Neural cell (in vitro differentiated cells): ENCODE data around the gene CCT3.
"Not testable (repeated sequence)": the region's sequence is repeated elsewhere in the genome, so short reads cannot be mapped to it uniquely, and the experiment has no call there.

Source experiments
- CTCF ChIP-seq: fragments of 450-650 bp; IDR thresholded peaks from 2 replicates; pipeline ENCODE4 v1.5.1; 2014; ENCODE audit warnings: antibody characterized with exemption, mild to moderate bottlenecking, moderate library complexity; ENCODE audit not compliant: poor library complexity, severe bottlenecking
- EP300 ChIP-seq: fragments of 450-650 bp; conservative IDR thresholded peaks from 2 replicates; pipeline ENCODE4 v1.6.1; 2014; ENCODE audit warnings: antibody characterized with exemption, mild to moderate bottlenecking, moderate library complexity; ENCODE audit not compliant: poor library complexity, severe bottlenecking
- EZH2 ChIP-seq: fragments of 200-600, 300-800 bp; shearing (Covaris generic), sonication (generic); IDR thresholded peaks from 2 replicates; pipeline ENCODE4 v1.6.1; 2014; ENCODE audit warnings: antibody characterized with exemption, low read length, borderline replicate concordance, mild to moderate bottlenecking; ENCODE audit not compliant: insufficient read depth, poor library complexity, severe bottlenecking
- MXI1 ChIP-seq: fragments of 450-650 bp; conservative IDR thresholded peaks from 2 replicates; pipeline ENCODE4 v1.6.1; 2014; ENCODE audit warnings: antibody characterized with exemption, mild to moderate bottlenecking; ENCODE audit not compliant: poor library complexity, severe bottlenecking
- RAD21 ChIP-seq: fragments of 450-650 bp; conservative IDR thresholded peaks from 2 replicates; pipeline ENCODE4 v1.6.1; 2014; ENCODE audit warnings: antibody characterized with exemption, mild to moderate bottlenecking, moderate library complexity
- TAF1 ChIP-seq: IDR thresholded peaks from 2 replicates; pipeline ENCODE4 v1.6.1; 2012; ENCODE audit warnings: low read depth
- TF ChIP-seq, protein P1 (sequence below): IDR thresholded peaks from 2 replicates; pipeline ENCODE4 v1.6.1; 2012; ENCODE audit warnings: borderline replicate concordance

DNA sequence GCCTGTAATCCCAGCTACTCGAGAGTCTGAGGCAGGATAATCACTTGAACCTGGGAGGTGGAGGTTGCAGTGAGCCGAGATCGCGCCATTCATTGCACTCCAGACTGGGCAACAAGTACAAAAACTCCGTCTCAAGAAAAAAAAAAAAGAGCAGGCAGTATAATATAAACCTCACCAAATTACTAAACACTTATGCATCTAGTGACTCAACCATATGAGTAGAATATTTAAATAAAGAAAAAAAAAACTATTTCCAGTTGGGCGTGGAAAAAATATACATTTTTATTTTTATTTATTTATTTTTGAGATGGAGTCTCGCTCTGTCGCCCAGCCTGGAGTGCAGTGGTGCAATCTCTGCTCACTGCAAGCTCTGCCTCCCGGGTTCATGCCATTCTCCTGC is 14.9 kb downstream of the CCT3 start:
- TF ChIP-seq CTCF, RAD21, EP300, TAF1, EZH2, MXI1: not testable (repeated sequence)
- TF ChIP-seq, protein P1, sequence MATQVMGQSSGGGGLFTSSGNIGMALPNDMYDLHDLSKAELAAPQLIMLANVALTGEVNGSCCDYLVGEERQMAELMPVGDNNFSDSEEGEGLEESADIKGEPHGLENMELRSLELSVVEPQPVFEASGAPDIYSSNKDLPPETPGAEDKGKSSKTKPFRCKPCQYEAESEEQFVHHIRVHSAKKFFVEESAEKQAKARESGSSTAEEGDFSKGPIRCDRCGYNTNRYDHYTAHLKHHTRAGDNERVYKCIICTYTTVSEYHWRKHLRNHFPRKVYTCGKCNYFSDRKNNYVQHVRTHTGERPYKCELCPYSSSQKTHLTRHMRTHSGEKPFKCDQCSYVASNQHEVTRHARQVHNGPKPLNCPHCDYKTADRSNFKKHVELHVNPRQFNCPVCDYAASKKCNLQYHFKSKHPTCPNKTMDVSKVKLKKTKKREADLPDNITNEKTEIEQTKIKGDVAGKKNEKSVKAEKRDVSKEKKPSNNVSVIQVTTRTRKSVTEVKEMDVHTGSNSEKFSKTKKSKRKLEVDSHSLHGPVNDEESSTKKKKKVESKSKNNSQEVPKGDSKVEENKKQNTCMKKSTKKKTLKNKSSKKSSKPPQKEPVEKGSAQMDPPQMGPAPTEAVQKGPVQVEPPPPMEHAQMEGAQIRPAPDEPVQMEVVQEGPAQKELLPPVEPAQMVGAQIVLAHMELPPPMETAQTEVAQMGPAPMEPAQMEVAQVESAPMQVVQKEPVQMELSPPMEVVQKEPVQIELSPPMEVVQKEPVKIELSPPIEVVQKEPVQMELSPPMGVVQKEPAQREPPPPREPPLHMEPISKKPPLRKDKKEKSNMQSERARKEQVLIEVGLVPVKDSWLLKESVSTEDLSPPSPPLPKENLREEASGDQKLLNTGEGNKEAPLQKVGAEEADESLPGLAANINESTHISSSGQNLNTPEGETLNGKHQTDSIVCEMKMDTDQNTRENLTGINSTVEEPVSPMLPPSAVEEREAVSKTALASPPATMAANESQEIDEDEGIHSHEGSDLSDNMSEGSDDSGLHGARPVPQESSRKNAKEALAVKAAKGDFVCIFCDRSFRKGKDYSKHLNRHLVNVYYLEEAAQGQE = not testable (repeated sequence)
